GM11168 (cell line): ENCODE results near the gene KCNS1.
"Not testable (repeated sequence)": the region's sequence is repeated elsewhere in the genome, so short reads cannot be mapped to it uniquely, and the experiment has no call there.

Source experiments
- in situ Hi-C: fragments of 300-500 bp; cut with MboI; formaldehyde crosslinking; loops from one replicate; pipeline ENCODE4 v1.12.0; 2022; ENCODE audit warnings: low sequenced_read_pairs; ENCODE audit not compliant: unreplicated experiment

KCNS1 gene

DNA sequence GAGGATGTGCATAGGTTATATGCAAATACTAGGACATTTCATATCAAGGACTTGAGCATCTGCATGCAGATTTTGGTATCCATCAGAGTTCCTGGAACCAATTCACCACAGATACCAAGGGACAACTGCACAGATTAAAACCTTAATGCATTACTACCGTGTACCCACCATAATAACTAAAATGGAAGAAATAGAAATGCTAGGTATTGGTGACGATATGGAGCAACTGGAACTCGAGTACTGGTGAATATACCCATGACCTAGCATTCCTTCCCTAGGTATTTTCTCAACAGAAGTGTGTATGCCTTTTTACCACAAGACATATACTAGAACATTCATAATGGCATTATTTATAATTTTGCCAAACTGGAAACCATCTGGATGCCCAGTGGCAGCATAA is 18.5 kb downstream of the KCNS1 start:
- in situ Hi-C loops: no loop called here

DNA sequence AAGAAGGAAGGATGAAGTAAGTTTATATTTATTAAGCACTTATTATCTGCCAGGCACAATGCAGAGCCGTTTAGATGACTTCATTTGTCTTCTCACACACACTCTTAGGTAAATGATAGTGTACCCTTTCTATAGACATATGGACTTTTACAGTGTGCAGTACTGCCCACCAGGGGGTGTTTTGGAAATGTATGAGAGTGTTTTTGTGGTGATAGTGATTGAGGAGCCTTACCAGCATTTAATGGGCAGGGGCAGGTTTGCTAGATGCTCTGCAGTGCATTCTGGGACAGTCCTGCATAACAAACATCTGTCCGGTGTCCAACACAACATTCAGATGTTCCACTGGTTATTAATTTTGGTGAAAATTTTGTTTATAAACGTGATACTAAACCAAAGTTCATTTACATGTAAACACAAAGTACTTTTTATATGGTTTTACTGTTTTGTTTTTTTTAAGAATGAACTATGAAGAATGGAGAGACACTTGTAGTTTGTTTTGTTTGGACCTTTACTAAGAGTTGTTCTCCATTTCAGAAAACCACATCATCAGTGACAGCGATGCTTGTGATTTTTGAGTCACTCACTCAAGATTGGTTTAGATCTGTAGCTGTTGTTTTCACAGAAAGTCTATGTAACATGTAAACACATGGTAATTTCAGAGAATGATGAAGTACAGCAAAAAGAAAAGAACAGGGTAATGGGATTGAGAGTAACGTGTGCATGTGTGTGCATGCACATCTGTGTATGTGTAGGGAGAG is 19.9 kb downstream of the KCNS1 start:
- in situ Hi-C loops: no loop called here

DNA sequence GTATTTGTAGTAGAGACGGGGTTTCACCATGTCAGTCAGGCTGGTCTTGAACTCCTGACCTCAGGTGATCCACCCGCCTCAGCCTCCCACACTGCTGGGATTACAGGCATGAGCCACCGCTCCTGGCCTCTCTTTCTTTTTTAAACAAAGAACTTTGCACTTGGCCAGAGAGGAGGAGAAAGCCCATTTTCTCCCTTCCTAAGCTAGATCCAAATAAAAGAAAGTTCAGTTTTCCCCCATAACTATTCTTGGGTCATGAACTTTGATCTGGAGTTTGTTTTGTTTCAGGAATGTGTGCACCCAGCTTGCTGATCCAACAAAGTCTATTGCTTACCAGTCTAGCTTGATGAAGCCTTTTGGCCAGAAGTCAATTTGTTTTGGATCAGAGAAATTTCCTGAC is 23.4 kb downstream of the KCNS1 start:
- in situ Hi-C loops: no loop called here

DNA sequence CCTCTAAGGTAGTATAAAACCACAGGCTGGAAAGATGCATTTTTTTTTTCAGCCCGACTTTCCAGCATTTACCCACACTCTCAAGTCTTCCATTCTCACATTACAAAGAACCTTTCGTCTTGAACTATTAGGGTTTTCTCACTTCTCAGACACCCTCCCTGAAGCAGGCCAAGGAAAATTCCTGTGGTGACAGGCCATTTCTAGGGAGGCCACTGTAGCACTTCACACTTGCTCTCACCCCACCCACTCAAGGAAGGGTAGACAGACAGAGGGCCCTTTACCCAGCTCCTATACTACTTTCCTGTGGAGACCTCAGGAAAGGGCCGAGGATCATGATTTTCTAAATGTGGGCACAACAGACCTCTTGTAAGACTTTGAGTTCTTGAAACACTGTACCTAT is 27.7 kb downstream of the KCNS1 start:
- in situ Hi-C loops: no loop called here

DNA sequence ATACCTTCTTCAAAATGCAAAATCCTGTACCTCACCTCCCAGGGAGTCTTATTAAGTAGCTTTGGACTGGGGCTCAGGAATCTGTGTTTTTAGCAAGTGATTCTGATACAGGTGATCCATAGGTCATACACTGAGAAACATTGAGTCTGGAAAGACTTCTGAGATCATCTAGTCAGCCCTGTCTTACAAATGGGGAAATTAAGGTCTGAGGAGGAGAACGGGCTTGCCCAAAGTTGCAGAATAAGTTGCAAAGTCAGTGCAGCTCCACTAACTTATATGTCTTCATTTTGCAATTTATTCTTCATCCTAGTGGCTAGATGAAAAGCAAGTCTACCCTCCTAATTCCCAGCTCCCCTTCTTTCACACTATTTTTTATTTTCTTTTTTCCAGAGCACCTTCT is 28.9 kb downstream of the KCNS1 start:
- in situ Hi-C loops: no loop called here

DNA sequence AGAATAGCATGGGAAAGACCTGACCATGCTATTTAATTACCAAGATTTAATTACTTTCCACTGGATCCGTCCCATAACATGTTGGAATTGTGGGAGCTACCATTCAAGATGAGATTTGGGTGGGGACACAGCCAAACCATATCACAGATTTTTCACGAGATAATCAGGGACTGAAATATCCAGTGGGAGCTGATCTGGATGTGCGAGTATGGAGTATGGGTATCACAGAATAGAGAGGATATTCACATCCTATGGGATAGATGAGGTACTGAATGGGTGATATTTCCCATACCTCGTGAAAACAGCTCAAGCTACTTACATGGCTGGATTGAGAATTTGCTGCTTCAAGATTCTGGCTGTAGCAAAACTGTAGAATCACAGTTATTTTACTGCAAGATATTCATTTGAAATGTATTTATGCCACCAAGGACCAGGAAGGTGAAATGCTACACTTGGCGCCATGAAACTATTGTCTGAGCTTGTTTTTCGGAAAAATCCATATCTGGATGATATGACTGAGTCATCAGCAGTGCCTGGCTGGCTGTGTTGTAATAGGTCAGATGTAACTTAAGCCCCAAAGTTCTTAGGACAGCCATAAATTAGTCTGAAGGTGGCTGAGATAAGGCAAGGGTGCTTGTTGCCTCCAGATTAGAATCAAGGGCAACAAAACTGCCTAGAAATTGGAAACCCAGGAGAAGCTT is 29.8 kb downstream of the KCNS1 start:
- in situ Hi-C loops: no loop called here

DNA sequence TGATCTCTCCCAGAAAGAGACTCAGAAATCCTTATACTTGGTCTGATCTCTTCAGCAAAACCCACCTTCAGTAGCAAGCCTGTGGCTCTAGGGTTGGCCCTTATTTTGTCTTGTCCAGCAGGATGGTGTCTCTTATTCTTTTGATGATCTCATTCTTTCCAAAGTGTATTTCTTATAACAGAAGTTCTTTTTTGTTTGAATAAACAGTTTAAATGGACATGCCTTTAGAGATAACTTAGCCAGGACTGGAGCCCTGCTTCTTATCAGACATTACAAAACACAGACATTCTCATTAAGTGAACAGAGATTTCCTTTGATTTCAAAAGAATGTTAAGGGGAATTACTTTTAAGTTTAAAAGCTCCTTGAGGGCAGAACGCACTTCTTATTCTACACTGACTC is 31.7 kb downstream of the KCNS1 start:
- in situ Hi-C loops: no loop called here

DNA sequence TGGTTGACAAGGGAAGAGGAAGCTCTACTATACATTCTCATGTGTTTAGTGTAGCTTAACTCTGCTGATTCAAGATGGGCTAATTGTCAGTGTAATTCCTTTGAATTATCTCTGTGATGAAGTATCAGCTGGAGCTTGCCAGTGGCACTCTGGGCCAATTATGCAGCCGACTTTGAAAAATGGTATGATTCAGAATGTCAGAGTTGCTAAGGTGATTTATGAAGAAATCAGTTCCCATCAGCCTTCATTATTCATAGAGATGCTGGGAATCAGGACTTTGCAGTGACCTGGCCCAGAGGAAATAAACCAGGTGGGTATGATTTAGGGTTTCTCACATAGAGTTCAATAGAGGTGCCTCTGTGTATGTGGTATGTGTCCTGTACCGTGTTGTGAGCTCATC is 33.4 kb downstream of the KCNS1 start:
- in situ Hi-C loops: no loop called here

DNA sequence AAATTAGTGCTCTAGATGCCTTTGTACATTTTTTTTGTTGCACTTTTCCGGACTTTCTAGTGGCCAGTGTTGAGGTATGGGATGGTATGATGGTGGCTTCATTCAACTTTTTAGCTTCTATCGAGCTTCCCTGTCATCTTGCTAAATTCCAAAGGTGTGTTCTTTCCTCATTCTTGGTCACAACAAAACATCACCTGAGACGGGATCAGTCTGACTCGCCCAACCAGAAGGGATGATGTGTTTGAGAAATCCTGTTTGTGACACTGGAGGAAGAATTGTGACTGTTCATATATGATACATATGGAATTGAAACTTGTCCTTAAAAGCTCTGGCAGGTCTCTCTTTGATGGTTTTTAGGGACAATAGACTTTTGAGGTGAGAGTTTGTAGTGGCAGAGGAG is 33.8 kb downstream of the KCNS1 start:
- in situ Hi-C loops: no loop called here

DNA sequence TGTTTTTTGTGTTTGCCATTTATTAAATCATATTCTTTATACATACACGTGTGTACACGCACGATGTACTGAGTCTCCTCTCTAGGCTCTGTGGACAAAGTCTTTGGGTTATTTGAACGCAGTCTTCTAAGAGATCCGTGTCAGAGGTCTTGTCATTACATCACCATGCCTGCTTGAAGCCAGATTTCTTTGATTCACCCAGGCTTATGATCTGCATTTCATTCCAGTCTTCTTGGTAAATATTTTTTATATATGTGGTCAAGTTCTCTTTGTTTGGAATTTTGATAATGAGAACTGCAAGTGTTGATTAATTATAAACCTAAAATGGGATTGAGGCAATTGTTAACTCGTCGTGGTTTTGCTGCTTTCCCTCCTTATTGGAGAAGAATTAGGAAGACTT is 34.6 kb downstream of the KCNS1 start:
- in situ Hi-C loops: no loop called here

DNA sequence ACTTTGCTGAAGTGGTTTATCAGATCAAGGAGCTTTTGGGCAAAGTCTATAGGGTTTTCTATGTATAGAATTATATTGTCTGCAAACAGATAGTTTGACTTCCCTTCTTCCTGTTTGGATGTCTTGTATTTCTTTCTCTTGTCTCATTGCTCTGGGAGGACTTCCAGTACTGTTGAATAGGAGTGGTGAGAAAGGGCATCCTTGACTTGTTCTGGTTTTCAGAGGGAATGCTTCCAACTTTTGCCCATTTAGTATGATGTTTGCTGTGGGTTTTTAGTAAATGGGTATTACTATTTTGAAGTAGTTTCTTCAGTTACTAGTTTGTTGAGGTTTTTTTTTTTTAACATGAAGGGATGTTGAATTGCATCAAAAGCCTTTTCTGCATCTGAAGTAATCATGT is 36.1 kb downstream of the KCNS1 start:
- in situ Hi-C loops: no loop called here

DNA sequence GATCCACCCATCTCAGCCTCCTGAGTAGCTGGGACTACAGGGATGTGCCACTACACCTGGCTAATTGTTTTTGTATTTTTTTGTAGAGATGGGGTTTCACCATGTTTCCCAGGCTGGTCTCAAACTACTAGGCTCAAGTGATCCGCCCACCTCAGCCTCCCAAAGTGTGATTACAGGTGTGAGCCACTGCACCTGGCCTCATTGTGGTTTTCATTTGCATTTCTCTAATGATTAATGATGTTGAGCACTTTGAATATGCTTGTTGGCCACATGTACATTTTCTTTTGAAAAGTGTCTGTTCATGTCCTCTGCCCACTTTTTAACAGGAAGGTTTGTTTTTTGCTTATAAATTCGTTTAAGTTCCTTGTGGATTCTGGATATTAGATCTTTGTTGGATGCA is 37.8 kb downstream of the KCNS1 start:
- in situ Hi-C loops: not testable (repeated sequence)

DNA sequence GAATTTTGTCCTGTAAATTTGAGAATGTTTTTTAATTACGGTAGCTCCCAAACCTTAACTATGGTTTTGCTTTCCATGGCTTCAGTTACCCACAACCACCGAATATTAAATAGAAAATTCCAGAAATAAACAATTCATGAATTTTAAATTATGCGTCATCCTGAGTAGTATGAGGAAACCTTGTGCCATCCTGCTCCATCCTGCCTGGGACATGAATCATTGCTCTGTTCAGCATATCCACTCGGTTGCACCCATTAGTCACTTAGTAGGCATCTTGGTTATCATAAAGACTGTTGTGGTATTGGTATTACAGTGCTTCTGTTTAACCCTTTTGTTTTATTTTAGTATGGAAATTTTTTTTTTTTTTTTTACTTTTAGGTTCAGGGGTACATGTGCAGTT is 39.7 kb downstream of the KCNS1 start:
- in situ Hi-C loops: no loop called here

DNA sequence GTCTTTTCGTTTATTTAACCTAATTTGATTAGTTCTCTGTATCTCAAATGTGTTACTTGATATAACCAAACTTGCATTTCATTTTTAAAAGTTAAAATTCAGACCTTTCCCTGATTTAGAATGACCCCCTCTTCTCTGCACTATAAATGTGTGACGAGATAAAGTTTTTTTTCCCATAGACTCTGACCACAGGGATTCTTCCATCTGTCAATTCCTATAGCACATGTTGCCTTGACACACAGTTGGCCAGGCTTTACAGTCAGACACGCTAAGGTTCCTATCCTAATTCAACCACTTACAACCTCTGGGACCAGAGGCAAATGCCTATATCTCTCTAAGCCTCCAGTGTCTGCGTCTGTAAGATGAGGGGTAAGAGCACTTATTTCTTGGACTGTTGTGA is 40.6 kb downstream of the KCNS1 start:
- in situ Hi-C loops: no loop called here

DNA sequence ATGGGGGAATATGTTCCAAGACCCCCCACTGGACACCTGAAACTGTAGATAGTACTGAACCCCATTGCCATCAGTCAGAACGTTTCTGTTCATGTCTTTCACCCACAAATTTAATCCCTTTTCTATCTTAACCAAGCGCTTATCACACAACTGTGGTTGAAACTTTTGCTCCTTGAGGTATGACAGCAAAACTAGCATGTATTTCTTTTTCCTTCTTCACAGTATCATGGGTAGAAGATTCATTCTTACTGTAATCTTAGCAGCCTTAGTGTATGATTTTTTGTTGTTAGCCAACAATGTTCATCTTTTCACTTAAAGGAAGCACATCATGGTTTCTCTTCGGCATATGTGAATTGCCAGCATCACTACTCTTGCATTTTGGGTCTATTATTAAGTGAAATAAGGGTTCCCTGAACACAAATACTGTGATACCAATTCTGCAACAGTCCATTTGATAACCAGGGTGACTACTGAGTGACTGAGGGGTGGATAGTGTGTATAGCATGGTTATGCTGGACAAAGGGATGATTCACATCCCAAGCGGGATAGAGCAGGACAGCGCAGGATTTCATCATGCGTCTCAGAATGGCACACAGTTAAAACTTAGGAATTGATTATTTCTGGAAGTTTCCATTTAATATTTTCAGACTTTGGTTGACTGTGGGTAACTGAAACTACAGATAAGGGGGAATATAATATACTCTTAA is 41.8 kb downstream of the KCNS1 start:
- in situ Hi-C loops: no loop called here

DNA sequence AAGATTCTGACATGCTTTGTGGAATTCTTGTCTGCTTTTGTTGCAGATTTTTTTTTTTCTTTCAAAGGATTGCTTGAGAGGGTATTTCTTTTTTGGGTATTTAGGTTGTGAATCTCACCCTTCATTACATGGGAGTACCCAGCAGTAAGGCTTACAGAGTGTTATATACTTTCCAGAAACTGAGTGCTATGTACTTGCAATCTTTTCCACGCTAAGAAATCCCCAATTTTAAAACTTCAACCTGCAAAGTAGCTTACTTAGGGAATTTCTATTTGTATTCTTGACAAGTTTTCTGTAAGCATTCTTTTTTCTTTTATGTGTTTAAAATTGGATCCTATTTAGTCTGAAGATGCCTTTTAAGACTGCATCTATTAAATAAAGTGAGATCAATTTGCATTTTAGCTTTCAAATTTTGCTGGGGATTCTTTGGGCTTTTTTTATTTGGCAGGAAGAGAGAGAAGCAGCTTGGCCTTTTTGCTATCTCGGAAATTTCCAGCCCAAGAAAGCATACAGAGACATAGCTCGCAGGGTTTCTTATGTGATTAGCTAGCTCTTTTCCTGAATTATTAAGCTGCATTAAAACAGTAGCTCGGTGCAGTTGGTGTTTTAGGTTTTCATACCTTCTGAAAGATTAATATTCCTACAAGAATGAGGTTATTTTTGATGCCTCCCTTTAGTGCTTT is 42.6 kb downstream of the KCNS1 start:
- in situ Hi-C loops: no loop called here

DNA sequence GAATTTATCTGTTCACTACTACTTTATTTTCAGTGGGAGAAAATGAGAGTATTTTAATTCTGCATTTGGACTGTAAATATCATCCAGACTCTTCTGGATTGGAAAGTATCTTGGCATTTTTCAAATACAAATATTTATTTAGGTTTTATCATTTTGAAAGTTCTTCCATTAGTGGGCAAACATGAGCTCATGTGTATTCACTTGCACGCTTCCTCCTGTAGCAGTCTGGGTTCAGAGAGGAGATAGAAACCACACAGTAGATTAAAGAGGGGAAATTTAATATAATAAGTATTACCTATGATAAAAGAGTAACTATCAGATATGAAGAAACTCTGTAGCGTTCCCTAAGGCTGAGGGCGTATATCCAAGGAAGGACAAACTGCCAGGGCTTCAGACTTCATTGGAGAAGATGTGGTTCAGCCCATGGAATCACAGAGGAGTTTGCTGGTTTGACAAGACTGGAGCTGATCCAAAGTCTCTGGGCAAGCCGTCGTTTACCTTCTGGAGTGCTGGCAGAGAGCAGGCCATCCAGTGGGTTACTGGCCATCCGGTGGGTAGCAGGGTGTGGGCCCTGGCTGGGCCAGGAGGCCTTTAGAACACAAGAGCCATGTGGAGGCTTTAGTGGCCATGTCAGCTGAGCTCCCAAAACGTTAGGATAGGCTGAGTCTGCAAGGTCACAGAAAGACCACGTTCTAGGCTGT is 44.3 kb downstream of the KCNS1 start:
- in situ Hi-C loops: no loop called here

DNA sequence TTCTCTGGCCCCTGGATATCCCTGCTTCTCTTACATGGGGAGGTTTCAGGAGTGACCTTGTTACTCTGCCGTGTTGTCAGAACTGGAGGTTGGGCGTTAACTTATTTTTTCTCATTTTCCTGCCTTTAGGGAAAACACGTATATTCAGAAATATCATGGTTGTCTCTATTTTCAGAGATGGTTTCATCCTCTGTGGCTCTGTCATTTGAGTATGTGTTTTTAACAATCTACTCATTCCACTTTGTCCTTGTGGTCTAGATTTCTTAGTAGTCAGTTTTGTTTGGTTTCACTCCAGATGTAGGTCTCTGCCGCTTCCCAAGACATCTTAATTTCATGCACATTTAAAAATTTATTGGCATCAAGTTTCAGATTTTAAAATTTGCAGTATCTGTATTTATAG is 45.9 kb downstream of the KCNS1 start:
- in situ Hi-C loops: no loop called here

DNA sequence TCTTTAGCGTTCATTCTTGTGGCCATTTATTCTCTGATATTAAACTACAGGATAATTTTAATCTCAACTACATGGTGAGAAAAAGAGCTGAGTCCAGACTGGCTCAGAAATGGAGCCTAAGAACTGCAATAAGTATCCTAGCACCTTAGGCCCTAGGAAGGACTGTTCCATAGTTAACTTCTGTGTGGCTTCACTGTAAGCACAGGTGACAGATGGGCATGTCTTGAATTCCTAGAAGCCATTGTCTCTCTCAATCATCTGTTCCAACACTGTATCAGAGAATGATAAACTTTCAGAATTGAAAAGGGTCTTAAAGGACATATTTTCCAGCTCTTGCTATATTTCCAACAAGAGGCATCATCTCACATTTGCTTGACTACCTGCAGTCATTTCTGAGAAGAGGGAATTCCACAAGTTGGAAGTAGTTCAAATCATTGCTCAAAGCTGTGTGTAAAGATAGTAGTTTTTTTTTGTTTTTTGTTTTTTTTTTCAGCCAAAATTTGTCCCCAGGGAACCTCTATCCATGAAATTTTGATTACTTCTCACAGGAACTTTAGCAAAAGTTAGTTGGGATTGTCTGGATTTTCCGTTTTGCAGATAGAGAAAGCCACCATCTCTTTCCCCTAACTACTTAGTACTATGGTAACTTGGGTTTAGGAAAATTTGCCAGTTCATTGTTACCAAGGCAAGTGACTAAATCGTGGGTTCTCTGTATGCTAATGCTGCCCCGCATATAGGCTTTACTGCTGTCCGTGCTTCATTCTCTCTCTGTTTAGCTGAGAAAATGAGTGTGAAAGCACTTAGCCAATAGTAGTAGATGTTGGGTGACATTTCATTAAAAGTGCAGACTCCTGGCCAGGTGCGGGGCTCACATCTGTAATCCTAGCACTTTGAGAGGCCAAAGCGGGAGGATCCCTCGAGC is 47.2 kb downstream of the KCNS1 start:
- in situ Hi-C loops: no loop called here
